ENCODE measurements around the gene CEP63. TPM values are rescaled to one million over a fixed set of nuclear protein-coding genes. Genes with fewer than 3 reads are reported as not detected.

Gene CEP63
- total and polyA plus RNA-seq, 9 of the 15 experiments (the other 6 are each of a cell fraction or from before 2014, with no cell fraction given): 5.1 to 17.8 (median 10.6) TPM

DNA sequence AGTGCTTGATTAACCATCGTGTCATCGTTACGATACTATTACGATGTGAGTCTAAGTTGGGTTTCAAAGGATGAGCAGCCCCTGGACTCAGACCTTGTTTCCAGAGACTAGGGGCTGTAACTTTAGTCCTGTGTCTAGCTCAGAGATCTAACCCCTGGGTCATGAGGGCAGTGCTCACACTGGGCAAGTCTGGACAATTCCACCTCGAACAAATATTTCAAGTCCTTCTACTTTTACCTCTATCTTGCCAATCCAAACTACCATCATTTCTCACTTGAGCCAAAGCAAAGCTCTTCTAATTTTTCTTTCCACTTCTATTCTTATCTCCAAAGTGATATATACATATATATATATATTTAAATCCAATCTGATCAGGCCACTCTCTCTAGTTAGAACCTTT is 10.9 kb upstream of the CEP63 start (continued):
- TF ChIP-seq, protein P1, sequence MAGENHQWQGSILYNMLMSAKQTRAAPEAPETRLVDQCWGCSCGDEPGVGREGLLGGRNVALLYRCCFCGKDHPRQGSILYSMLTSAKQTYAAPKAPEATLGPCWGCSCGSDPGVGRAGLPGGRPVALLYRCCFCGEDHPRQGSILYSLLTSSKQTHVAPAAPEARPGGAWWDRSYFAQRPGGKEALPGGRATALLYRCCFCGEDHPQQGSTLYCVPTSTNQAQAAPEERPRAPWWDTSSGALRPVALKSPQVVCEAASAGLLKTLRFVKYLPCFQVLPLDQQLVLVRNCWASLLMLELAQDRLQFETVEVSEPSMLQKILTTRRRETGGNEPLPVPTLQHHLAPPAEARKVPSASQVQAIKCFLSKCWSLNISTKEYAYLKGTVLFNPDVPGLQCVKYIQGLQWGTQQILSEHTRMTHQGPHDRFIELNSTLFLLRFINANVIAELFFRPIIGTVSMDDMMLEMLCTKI (IDR thresholded peaks at IDR 0.05; ENCODE audit: partially characterized antibody): no peak

DNA sequence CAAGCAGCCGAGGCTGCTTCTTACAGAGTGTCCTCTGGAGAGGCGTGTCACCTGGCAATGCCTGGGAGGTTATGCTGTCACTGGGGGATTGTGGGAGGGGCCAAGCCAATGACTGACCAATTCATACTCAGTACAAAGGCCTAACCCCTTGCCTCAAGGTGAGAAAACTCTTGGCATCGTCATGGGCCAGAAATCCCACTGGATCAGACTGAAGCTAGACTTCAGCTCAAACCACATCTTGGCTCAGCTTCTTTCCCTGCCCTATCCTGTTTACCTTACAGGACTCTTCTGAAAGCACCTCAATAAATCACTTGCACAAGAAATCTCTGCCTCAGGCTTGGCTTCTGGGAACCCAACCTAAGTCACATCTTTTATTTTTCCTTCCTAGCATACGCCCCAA is 9.6 kb upstream of the CEP63 start:
- no peak overlapping the region for H3K4me3 ChIP-seq
- ATAC-seq (no peak), FAIRE-seq (no peak), DNase-seq (ENCODE audit: extremely low read depth in 1 of 4, low spot score in 3 of 4) (no peak)
- intact Hi-C loops (cut with micrococcal nuclease) (loop anchor here (10.0 kb wide), 1 partner anchor 82 kb away; no protein-coding TSS in a partner anchor), in situ Hi-C loops (cut with MboI) (loop anchor here (10.0 to 25.0 kb wide), 2 partner anchors 272 to 664 kb away; partner anchors contain the start of gene SRPRB)
- H3K27ac ChIP-seq (ENCODE audit: extremely low read depth, low read depth, low read length): no peak overlapping the region
- no peak overlapping the region for H2AFZ ChIP-seq (ENCODE audit: low read depth, low read length)
- 80% methylated on average over 4 of the region's 4 CpGs for WGBS (ENCODE audit: insufficient coverage, low coverage, missing lambda C conversion rate)
- no peaks in the 10 kb centered on the region for H3K9me1 ChIP-seq (ENCODE audit: control insufficient read depth, insufficient read depth, low read length)
- no peak overlapping the region for H3K9ac ChIP-seq (ENCODE audit: insufficient read depth in 1 of 2, low read depth in 2 of 2, low read length in 2 of 2)
- H4K20me1 ChIP-seq (replicated peaks; ENCODE audit: control insufficient read depth, insufficient read depth, low read length): no peaks in the 10 kb centered on the region
- H3K79me2 ChIP-seq (ENCODE audit: control insufficient read depth, insufficient read depth, low read length): no peaks in the 10 kb centered on the region
- POLR2A ChIA-PET: interaction anchor here (1.6 kb wide), 1 partner anchor 8 kb away, joined by 5 read pairs; no protein-coding TSS in a partner anchor
- no TSS peak for BruUV-seq (replicated peaks)
- no peaks in the 10 kb centered on the region for H3K9me3 ChIP-seq (replicated peaks; ENCODE audit: control insufficient read depth, insufficient read depth, low read depth, low read length)
- no peak overlapping the region for H3K4me2 ChIP-seq (ENCODE audit: insufficient read depth, low read length)
- no peaks in the 10 kb centered on the region for H3K4me1 ChIP-seq (replicated peaks in 1 of 2; ENCODE audit: control insufficient read depth in 2 of 2, insufficient read depth in 2 of 2, low read length in 2 of 2)
- peaks cover 47% of the 10 kb centered on the region for H3K36me3 ChIP-seq (ENCODE audit: control insufficient read depth, insufficient read depth, low read length)
- CTCF ChIA-PET (ENCODE audit: low intra/inter-chr PET ratio): interaction anchor here (0.6 kb wide), 1 partner anchor 264 kb away, joined by 3 read pairs; no protein-coding TSS in a partner anchor
- H3K27me3 ChIP-seq (ENCODE audit: control insufficient read depth in 2 of 2, insufficient read depth in 2 of 2, low read length in 2 of 2): no peaks in the 10 kb centered on the region
- TF ChIP-seq ESRRA (IDR thresholded peaks at IDR 0.05; ENCODE audit: borderline replicate concordance, low read depth): no peak
- no peak for TF ChIP-seq IRF2 (CRISPR knock-in tag; IDR thresholded peaks at IDR 0.05)
- no peak for TF ChIP-seq KLF13 (tag; IDR thresholded peaks at IDR 0.05; ENCODE audit: borderline replicate concordance, low read depth)
- TF ChIP-seq, protein P2, sequence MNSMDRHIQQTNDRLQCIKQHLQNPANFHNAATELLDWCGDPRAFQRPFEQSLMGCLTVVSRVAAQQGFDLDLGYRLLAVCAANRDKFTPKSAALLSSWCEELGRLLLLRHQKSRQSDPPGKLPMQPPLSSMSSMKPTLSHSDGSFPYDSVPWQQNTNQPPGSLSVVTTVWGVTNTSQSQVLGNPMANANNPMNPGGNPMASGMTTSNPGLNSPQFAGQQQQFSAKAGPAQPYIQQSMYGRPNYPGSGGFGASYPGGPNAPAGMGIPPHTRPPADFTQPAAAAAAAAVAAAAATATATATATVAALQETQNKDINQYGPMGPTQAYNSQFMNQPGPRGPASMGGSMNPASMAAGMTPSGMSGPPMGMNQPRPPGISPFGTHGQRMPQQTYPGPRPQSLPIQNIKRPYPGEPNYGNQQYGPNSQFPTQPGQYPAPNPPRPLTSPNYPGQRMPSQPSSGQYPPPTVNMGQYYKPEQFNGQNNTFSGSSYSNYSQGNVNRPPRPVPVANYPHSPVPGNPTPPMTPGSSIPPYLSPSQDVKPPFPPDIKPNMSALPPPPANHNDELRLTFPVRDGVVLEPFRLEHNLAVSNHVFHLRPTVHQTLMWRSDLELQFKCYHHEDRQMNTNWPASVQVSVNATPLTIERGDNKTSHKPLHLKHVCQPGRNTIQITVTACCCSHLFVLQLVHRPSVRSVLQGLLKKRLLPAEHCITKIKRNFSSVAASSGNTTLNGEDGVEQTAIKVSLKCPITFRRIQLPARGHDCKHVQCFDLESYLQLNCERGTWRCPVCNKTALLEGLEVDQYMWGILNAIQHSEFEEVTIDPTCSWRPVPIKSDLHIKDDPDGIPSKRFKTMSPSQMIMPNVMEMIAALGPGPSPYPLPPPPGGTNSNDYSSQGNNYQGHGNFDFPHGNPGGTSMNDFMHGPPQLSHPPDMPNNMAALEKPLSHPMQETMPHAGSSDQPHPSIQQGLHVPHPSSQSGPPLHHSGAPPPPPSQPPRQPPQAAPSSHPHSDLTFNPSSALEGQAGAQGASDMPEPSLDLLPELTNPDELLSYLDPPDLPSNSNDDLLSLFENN (IDR thresholded peaks at IDR 0.05; ENCODE audit: low read depth in 2 of 2, low read length in 2 of 2): no peak
- TF ChIP-seq RBM15 (IDR thresholded peaks at IDR 0.05; ENCODE audit: insufficient read depth, low read length): no peak
- TF ChIP-seq, protein P3, sequence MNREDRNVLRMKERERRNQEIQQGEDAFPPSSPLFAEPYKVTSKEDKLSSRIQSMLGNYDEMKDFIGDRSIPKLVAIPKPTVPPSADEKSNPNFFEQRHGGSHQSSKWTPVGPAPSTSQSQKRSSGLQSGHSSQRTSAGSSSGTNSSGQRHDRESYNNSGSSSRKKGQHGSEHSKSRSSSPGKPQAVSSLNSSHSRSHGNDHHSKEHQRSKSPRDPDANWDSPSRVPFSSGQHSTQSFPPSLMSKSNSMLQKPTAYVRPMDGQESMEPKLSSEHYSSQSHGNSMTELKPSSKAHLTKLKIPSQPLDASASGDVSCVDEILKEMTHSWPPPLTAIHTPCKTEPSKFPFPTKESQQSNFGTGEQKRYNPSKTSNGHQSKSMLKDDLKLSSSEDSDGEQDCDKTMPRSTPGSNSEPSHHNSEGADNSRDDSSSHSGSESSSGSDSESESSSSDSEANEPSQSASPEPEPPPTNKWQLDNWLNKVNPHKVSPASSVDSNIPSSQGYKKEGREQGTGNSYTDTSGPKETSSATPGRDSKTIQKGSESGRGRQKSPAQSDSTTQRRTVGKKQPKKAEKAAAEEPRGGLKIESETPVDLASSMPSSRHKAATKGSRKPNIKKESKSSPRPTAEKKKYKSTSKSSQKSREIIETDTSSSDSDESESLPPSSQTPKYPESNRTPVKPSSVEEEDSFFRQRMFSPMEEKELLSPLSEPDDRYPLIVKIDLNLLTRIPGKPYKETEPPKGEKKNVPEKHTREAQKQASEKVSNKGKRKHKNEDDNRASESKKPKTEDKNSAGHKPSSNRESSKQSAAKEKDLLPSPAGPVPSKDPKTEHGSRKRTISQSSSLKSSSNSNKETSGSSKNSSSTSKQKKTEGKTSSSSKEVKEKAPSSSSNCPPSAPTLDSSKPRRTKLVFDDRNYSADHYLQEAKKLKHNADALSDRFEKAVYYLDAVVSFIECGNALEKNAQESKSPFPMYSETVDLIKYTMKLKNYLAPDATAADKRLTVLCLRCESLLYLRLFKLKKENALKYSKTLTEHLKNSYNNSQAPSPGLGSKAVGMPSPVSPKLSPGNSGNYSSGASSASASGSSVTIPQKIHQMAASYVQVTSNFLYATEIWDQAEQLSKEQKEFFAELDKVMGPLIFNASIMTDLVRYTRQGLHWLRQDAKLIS (CRISPR knock-in tag; IDR thresholded peaks at IDR 0.05): no peak
- TF ChIP-seq, protein P4, sequence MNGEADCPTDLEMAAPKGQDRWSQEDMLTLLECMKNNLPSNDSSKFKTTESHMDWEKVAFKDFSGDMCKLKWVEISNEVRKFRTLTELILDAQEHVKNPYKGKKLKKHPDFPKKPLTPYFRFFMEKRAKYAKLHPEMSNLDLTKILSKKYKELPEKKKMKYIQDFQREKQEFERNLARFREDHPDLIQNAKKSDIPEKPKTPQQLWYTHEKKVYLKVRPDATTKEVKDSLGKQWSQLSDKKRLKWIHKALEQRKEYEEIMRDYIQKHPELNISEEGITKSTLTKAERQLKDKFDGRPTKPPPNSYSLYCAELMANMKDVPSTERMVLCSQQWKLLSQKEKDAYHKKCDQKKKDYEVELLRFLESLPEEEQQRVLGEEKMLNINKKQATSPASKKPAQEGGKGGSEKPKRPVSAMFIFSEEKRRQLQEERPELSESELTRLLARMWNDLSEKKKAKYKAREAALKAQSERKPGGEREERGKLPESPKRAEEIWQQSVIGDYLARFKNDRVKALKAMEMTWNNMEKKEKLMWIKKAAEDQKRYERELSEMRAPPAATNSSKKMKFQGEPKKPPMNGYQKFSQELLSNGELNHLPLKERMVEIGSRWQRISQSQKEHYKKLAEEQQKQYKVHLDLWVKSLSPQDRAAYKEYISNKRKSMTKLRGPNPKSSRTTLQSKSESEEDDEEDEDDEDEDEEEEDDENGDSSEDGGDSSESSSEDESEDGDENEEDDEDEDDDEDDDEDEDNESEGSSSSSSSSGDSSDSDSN (IDR thresholded peaks at IDR 0.05; ENCODE audit: borderline replicate concordance in 1 of 2, low read depth in 2 of 2, low read length in 2 of 2): no peak
